Measurements from ENCODE around the gene CCL1.
"Not testable (repeated sequence)": the region's sequence is repeated elsewhere in the genome, so short reads cannot be mapped to it uniquely, and the experiment has no call there.

The CCL1 gene

GRCh38 chr17:34364751-34365150 lies 1.7 kb upstream of the CCL1 start:
- in situ Hi-C loops (cut with HindIII; ENCODE audit: low sequenced_read_pairs), result no loop called here

GRCh38 chr17:34361478-34362061 lies 1.5 kb downstream of the CCL1 start:
- in situ Hi-C loops (cut with HindIII; ENCODE audit: low sequenced_read_pairs), result no loop called here

- in situ Hi-C loops (cut with HindIII; ENCODE audit: low sequenced_read_pairs), result no loop called here
Observed at GRCh38 chr17:34360601-34361270, 2.3 kb downstream of the CCL1 start.

- in situ Hi-C loops (cut with HindIII; ENCODE audit: low sequenced_read_pairs), result no loop called here
Observed at GRCh38 chr17:34358631-34359030, 4.4 kb downstream of the CCL1 start.

- in situ Hi-C loops (cut with HindIII; ENCODE audit: low sequenced_read_pairs), result no loop called here
Observed at GRCh38 chr17:34357398-34357797, 5.6 kb downstream of the CCL1 start.

GRCh38 chr17:34356194-34356593 lies 6.8 kb downstream of the CCL1 start, which contains the start of gene CCL13:
TSS of gene CCL13 (plus strand) at chr17:34356480. CDS start at chr17:34356527, 47 bp downstream.
- in situ Hi-C loops (cut with HindIII; ENCODE audit: low sequenced_read_pairs), result no loop called here

GRCh38 chr17:34354637-34355036 lies 8.4 kb downstream of the CCL1 start:
- in situ Hi-C loops (cut with HindIII; ENCODE audit: low sequenced_read_pairs), result no loop called here

GRCh38 chr17:34352191-34352590 lies 10.8 kb downstream of the CCL1 start:
- in situ Hi-C loops (cut with HindIII; ENCODE audit: low sequenced_read_pairs), result no loop called here

GRCh38 chr17:34351096-34351495 lies 11.9 kb downstream of the CCL1 start:
- in situ Hi-C loops (cut with HindIII; ENCODE audit: low sequenced_read_pairs), result no loop called here

- in situ Hi-C loops (cut with HindIII; ENCODE audit: low sequenced_read_pairs), result no loop called here
Observed at GRCh38 chr17:34349751-34350150, 13.3 kb downstream of the CCL1 start.

- in situ Hi-C loops (cut with HindIII; ENCODE audit: low sequenced_read_pairs), result no loop called here
Observed at GRCh38 chr17:34347063-34347462, 16.0 kb downstream of the CCL1 start.

- in situ Hi-C loops (cut with HindIII; ENCODE audit: low sequenced_read_pairs), result no loop called here
Observed at GRCh38 chr17:34341916-34342315, 21.1 kb downstream of the CCL1 start.

- in situ Hi-C loops (cut with HindIII; ENCODE audit: low sequenced_read_pairs), result no loop called here
Observed at GRCh38 chr17:34339138-34339770, 23.8 kb downstream of the CCL1 start.

- in situ Hi-C loops (cut with HindIII; ENCODE audit: low sequenced_read_pairs), result no loop called here
Observed at GRCh38 chr17:34337701-34338100, 25.3 kb downstream of the CCL1 start.

GRCh38 chr17:34327580-34327979 lies 35.5 kb downstream of the CCL1 start:
- in situ Hi-C loops (cut with HindIII; ENCODE audit: low sequenced_read_pairs), result not testable (repeated sequence)

GRCh38 chr17:34321964-34322363 lies 41.1 kb downstream of the CCL1 start:
- in situ Hi-C loops (cut with HindIII; ENCODE audit: low sequenced_read_pairs), result no loop called here

GRCh38 chr17:34319039-34319483 lies 44.0 kb downstream of the CCL1 start, which contains the start of gene CCL8:
TSS of gene CCL8 (plus strand) at chr17:34319435. CDS start at chr17:34319502, 67 bp downstream.
- in situ Hi-C loops (cut with HindIII; ENCODE audit: low sequenced_read_pairs), result no loop called here

GRCh38 chr17:34318474-34318873 lies 44.6 kb downstream of the CCL1 start:
- in situ Hi-C loops (cut with HindIII; ENCODE audit: low sequenced_read_pairs), result no loop called here

- in situ Hi-C loops (cut with HindIII; ENCODE audit: low sequenced_read_pairs), result no loop called here
Observed at GRCh38 chr17:34314279-34314678, 48.8 kb downstream of the CCL1 start.

- in situ Hi-C loops (cut with HindIII; ENCODE audit: low sequenced_read_pairs), result no loop called here
Observed at GRCh38 chr17:34313164-34313563, 49.9 kb downstream of the CCL1 start.

GRCh38 chr17:34312080-34312479 lies 51.0 kb downstream of the CCL1 start:
- in situ Hi-C loops (cut with HindIII; ENCODE audit: low sequenced_read_pairs), result no loop called here

- in situ Hi-C loops (cut with HindIII; ENCODE audit: low sequenced_read_pairs), result no loop called here
Observed at GRCh38 chr17:34311291-34311690, 51.7 kb downstream of the CCL1 start.

Data from DLD1 (cell line).